Stimulated activated CD8-positive, alpha-beta memory T cell treated with anti-CD3 and anti-CD28 coated beads, Interleukin-12 subunit alpha, Interleukin-12 subunit beta, amount 100 ng/mL, for 24 hours (primary cell): Measurements from ENCODE around the gene ZNF618.

ENCODE experiments used
- DNase-seq: peaks from one replicate; pipeline ENCODE4 v3.0.0-alpha.2; 2020; ENCODE audit errors: extremely low read depth

ZNF618 gene

DNA sequence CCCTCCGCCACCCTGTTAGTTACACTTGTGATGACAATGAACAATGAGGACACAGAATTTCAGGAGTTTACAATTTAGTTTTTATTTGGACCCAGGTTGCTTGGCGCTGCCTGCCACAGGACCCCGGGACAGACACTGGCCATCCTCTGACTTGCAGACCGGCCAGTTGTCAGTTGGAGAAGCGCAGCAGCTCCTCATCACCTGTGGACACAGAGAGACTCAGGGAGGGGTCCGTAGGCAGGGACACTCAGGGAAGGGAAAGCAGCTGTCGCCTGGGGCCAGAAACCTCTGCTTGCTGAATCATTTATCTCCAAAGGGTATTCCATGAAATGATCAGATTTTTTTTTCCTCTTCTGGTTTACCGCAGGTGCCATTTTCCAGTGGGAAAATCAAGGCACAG is 184.0 kb downstream of the ZNF618 start:
- no peak for DNase-seq

DNA sequence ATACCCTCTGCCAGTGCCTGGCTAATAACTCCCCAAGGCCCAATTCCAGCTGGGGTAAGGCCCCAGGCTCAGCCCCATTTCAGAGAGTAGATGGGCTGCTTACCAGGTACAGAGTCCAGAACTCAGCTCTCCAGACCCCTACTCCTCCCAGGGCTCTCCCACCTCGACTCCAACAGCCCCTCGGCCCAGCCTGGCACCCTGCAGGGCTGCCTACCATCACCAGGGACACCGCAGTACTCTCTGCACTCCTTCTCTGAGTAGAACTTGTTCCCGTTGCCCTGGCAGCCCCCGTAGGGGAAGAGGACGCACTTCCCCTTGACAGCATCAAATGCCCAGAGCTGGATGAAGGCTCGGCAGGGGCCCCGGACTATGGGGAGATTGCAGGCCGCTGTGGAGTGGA is 184.6 kb downstream of the ZNF618 start:
- DNase-seq: no peak

DNA sequence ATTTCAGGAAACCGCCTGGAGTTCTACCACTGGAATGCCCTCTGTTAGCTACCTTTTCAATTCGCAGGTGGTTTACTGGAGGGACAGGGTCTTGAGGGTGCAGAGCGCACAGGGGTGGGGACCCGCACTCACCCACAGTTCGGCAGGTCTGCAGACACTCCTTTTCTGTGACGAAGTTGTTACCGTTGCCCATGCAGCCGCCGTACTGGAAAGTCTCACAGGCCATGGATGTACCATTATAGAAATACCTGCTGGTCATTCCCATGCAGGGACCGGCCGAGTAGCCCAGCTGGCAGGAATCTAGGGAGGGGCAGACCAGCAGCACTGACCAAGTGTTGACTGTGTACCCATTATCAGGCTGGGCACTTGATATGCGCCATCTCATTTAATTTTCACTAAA is 185.2 kb downstream of the ZNF618 start:
- no peak for DNase-seq

DNA sequence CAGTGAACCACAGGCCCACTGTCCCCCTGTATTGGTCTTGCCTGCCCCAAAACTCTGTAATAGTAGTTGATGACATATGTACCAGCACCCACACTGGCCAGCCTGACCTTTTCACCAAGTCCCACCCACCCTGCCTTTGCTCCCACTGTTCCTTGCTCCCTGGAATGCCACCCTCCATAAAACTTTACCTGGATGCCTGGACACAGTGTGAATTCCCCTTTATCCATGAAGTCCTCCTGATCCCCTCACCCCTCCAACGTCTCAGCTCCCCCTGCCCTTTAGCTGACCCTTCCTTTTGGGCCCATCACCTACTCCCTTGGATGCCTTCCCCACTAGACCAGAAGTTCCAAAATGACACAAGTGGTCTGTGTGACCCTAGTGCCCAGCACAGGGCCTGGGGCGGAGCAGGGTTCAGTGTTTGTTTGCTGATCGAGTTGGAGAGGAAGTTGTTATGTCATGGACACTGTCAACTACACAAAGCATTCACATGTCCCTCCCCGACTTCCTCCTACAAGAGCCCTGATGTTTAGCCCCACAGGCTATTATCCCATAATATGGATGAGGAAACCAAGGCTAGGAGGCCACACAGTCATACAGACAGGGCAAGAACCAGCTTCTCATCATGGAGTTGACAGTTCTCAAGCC is 185.8 kb downstream of the ZNF618 start:
- no peak for DNase-seq

DNA sequence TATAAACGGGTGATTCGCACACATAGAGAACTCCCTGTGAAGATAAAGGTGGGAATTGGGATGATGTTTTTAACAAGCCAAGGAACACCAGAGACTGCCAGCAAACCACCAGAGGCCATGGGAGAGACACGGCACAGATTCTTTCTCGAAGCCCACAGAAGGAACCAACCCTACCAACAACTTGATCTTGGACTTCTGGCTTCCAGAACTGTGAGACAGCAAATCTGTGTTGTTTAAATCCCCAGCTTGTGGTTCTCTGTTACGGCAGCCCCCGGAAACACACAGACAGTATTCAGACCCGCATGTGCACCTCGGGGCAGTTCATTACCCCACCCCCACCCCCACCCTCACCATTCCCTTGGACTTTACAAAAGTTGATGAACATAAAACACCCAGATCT is 189.2 kb downstream of the ZNF618 start:
- DNase-seq: no peak

DNA sequence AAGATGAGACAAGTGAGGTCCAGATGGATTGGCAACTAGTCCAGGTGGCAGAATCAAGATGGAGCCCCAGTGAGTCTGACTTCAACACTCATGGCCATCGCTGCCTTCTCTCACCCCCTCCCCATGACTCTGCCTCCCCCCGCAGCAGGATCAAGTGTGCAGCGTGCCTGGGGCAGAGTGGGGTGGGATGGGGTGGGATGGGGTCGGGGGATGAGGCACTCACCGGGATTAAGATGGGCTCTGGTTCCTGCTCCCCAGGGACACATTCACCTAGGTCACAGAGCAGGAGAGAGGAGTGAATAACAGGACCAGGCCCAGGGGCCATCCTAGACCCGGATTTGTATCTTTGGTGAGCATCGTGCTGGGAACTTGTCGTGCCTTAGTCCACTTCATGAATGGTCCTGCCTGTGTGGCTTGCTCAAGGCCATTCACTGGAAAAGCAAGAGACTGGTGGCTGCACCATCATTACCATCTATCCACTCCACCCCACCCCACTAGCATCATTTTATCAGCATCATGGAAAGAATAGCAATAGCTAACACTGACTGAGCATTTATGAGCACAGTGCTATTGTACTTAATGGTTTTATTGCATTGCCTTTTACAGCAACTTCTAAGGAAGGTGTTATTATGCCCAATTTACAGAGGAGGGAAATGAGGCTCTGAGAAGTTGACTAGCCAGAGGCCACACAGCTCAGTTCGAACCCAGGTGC is 193.5 kb downstream of the ZNF618 start:
- DNase-seq: no peak

DNA sequence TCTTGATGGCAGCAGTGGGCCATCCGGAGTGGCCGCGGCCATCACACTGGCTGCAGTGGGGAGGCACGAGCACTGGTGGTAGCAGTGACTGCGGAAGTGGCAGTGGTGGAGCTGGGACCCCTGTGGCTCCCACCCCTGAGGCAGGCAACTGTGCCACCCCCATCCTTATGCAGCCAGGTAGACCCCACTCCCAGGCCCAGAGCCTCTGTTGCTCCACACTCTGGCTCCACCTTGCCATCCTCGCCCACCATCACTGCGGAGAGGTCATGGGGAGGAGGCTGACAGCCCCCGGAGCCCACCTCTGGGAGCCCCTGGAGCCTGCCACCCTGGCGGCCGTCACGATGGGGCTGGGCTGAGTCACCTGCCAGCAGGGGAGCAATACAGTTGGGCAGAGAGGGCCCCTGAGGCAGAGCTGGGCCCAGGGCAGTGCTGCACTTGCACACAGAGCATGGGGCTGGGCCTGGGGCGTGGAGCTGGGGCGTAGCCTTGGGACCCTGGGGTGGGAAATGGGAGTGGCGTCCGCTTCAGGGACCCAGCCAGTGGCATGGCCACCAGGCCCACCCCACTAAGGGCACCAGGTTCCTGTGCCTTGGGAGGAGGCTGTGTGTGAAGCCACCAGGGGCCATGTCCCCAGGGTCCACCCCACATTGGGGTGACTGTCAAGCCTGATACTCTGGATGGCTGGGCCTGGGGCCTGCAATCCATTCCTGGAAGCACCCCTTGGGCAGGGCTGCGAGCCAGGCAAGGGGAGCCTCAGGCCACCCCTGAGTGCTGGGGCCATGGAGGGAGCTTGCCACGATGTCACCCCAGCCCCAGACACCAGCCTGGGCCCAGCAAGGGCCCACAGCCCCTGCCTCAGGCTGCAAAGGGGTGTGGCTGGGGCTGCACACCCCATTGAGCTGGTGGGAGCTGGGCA is 194.3 kb downstream of the ZNF618 start:
- DNase-seq: no peak

DNA sequence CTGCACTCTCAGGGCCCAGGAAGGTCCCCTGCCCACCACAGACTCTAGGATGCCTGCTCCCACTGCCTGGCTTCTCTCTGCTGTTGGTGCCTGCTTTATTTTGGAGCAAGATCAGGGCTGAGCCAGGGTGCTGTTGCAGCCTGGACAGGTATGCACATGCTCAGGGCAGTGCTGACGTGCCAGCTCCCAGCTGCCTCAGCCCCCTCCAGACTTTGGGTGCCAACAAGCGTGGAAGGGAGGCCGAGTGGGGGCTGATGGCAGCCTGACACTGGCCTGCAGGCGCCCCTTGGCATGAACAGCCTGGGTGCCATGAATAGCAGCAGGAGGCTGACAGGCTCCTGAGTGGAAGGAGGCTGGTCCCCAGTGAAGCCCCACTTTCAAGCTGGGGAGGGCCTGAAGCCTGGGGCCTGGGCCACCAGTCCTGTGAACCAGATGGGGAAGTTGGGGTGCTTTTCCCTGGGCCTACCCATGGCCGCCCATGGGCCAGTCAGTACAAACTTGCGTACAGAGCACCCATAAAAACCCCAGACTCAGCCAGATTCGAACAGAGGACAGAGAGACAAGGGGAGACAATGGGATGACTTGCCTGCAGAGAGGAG is 195.2 kb downstream of the ZNF618 start:
- no peak for DNase-seq

DNA sequence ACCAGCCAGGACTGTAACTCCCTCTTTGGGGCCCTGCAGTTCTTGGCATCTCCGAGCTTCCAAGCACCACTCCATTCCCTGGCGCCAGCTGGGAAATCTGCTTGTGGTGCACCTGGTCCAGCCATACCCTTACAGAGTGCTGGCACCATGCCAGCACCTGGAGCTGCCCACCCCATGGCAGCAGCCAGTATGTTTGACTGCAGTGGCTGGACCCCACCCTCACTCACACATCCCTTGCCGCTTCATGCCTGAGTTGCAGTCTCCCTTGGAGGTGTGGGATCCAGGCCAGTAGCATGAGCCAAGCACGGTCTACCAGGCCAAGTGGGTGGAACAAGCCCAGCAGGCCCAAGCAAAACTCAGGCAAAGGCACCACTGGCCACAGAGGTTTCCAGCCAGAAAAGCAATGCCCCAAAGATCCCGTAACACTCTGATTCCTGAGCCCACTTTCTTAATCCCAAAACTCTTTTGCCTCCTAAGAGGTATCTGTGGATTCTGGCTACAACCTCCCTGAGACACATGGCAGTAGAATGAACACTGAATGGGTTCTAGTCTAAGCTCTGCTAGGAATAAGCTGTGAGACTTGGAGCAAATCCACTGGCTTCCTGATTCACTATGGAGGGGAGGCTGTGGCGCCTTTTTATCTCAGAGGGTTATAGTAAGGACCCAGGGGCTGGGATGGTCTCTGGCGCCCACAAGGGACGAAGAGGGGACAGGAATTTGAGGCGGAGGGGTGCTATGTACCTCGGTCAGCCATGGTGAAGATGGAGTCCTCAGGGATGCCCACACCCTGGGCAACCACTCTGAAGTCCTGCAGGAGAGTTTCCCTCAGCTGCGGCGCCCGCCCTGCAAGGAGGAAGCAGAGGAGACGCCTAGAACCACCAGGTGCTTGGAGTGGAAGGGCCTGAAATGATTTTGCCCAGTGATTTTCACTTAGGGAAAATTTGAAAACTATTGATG is 196.4 kb downstream of the ZNF618 start:
- DNase-seq: no peak

DNA sequence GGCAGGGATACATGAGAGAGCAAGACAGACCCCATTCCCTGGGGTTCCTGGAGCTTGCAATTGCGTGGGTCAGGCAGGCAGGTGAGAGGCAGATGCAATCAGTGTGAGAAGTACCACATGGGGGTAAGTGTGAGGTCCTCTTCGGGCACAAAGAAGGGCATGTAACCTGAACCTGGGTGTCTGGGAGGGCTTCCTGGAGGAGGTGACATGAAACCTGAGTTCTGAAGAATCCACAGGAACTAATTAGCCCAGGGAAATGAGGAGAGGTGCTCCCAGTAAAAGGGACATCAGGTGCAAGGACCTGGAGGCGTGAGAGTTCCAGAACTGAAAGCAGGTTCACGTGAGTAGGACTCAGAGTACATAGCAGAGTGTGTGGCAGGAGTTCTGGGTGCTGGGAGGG is 199.5 kb downstream of the ZNF618 start:
- DNase-seq: no peak

DNA sequence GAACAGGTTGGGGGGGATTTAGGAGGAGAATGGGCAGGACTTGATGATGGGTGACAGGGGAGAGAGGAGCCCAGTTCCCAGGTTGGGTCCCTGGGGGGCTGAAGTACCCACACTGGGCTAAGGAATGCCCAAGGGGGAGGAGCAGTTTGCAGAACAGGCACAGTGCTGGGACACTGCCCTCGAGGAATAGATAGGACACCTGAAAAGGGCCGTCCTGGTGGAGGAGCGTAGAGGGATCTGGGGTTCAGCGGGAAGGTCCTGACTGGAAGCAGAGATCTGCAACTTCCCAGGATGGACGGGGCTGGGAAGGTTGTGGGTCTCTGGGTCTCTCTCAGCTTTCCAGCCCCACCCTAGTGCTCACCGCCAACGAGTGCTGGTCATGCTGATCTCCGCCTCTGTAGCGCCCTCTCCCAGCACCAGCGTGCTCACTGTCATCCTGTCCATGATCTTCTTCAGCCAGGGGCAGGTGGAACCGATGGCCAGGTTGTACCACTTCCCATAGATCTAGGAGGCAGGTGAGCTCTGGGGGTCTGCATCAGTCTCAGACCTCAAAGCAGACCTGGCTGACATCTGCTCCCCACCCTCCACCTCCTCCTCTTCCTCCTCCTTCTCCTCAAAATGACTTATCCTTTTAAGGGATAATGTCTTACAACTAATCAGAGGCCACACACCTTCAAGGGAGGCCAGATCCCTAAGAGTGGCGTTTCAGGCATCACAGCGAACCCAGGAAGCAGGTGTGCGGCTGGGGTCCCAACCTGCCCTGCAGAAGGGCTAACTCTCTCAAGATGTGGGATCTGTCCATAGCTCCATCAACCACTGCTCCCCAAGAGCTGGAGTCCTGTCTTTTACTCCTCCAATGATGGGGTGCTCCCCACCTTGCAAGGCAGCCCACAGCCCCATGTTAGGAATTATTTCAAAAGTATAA is 200.4 kb downstream of the ZNF618 start:
- no peak for DNase-seq

DNA sequence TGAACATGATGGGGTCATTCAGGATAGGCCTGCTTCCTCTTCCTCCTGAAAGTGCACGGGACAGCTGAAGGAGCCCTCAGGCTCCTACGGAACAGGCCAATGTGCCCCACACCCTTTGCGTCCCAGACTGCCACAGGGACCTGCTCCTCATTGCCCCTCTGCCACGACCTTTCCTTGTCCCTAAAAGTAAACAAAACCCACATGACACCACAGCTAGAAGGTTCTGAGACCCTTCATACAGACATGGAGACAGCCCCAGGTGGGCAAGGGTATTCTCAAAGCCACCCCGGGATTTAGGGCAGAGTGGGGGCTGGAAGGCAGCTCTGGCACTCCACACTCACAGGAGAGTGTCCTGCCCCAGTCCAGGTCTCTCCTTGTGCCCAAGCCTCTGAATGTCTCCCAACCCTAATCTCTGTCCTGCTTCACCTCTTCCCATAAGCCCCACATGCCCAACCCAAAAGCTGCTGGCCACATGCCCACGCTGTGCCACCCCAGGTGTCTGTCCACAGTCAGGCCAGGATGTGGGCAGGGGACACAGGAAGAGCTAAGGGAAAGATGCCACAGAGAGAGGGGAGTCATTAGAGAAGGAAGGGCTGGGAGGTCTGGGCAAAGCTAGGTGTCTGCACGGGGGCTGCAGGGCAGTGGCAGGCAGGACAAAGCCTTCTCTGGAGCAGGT is 201.2 kb downstream of the ZNF618 start:
- no peak for DNase-seq

DNA sequence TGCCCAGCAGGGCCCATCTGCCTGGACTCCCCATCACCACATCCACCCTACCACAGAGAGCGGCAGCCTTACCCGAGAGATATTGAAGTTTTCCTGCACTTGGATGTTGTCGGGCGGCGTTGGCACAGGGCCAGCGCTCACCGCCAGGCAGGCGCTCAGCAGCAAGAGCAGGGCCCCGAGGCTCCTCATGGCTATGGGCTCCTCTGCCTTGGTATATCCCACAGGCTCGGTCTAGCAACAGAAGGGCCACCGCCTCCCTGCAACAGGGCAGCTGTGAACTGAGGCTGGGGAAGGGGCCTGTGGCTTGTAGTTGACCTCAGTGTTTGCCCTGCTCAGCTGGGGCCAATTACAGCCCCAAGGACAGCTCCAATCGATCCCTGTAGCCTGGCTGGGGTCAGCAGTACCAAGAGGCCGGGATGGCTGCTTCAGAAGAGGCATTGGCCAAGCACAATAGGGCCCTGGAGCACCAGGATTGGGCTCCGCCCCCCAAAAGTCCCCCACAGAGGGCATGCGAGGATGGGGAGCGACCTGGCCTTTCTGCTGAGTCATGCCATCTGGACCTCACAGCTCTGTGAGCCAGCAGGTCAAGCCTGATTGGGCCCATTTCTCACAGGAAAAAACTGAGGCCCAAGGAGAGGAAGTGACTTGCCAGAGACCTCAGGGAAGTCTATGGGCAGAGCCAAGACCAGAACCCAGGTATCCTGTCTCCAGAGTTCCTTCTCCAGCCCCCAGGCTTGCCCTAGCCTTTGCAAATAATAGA is 202.1 kb downstream of the ZNF618 start, which contains the start of gene AMBP:
Gene AMBP (minus strand): TSS at position 280 of the 760 bp plus-strand sequence. CDS start 91 bp downstream, at position 189.
- no peak for DNase-seq

DNA sequence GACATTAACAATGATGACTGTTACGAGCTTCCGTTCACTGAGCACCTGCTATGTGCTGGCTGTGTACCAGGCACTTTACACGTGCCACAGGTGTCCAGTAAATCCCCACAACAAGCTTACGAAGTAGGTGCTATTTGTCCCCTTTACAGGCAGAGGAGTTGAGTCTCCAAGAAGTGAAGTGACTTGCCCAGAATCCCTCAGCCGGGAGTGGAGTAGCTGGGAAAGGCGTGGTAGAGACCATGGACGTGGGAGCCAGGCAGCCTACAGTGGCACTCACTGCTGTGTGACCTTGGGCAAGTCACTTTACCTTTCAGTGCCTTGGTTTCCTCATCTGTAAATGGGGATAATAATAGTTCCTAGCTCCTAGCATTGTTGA is 202.7 kb downstream of the ZNF618 start:
- no peak for DNase-seq

DNA sequence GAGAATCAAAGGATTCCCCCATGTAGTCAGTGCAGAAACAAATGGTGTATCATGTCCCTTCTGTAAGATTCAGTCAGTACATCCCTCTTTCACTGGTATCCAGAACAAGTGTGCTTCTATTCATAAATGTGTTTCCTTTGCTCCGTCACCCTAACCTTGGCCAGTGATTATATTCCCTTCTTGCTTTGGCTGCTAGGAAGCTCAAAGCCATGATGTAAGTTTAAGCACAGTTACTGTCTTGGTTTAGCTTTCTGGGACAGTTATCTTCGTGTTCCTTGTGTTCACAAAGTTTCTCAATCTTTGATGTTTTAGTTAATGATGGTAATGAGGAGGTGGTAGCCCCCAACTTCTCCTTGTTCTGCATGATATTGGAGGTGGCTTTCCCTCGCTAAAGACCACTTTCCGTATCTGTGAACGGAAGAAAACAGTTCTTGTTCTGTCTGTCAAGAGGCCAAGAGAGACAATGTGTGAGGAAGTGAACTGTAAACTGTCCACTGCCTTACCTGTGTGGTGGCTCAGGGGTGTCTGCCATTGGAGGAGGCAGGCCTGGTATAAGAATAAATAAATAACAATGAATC is 204.2 kb downstream of the ZNF618 start:
- no peak for DNase-seq

DNA sequence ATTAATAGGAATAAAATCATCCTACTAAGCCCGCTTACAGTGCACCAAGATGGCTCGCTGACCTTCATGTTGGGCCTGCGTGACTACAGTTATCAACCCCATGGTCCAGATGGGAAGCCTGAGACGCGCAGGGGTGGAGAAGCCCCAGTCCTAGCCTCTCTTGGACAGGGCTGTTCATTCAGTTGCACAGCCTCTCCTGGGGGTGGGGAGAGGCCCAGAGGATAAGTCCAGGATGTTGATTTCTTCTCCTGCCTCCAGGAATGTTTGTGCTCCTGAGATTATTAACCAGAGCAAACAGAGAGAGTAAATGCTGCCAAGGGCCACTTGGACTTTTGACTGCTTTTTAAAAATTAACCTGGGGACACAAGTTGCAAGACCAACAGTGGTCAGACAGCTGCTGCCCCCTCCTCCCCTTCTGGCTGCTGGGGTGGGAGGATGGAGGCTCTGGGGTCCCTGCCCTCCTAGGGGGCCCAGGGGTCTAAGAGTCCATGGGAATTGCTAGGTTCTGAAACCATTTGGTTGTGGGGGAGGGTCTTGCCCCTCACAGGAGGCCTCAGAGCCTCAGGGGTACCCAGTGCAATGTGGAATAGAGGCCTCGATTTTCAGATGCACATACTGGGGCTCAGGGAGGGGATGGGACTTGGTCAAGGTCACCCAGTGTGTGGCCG is 204.8 kb downstream of the ZNF618 start:
- DNase-seq: no peak

DNA sequence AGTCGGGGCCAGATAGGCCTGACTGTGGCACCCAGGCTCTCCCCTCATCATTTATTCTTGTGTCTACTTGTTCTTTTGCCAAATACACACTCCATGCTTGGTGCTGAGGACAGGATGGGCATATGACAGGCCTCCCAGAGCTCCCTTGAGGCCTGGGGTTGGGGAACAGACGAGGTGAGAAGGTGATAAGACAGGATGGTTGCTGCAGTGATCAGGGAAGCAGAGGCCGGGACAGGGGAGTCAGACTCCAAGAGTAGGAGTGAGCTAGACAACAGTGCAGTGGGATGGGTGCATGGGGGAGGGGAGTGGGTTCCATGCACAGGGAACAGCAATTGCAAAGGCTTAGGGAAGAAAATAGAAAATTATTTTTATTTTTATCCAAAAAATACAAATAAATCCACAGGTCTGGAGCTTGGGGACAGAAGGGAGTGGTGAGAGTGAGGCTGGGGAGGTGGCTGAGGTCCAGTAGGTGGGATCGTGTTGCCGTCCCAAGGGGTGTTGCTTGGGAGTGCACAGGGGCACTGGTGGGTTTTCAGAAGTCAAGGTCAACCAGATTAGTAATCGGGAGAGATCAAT is 205.4 kb downstream of the ZNF618 start:
- no peak for DNase-seq
